Measurements from ENCODE around the gene FZD8.

FZD8 gene

GRCh38 chr10:35640951-35641675 lies 983 bp downstream of the FZD8 start:
- H3K79me2 ChIP-seq (ENCODE audit: low read length) = no peaks in the 10 kb centered on the region
- TF ChIP-seq EZH2phosphoT487 (IDR thresholded peaks at IDR 0.05; ENCODE audit: low read length) (no peak), EZH2 (optimal IDR thresholded peaks at IDR 0.05; ENCODE audit: low read depth, low read length) (no peak)
- TF ChIP-seq, protein P1, sequence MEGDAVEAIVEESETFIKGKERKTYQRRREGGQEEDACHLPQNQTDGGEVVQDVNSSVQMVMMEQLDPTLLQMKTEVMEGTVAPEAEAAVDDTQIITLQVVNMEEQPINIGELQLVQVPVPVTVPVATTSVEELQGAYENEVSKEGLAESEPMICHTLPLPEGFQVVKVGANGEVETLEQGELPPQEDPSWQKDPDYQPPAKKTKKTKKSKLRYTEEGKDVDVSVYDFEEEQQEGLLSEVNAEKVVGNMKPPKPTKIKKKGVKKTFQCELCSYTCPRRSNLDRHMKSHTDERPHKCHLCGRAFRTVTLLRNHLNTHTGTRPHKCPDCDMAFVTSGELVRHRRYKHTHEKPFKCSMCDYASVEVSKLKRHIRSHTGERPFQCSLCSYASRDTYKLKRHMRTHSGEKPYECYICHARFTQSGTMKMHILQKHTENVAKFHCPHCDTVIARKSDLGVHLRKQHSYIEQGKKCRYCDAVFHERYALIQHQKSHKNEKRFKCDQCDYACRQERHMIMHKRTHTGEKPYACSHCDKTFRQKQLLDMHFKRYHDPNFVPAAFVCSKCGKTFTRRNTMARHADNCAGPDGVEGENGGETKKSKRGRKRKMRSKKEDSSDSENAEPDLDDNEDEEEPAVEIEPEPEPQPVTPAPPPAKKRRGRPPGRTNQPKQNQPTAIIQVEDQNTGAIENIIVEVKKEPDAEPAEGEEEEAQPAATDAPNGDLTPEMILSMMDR (IDR thresholded peaks at IDR 0.05; ENCODE audit: low read length) = no peak
- H3F3A ChIP-seq (ENCODE audit: insufficient read depth, low read length) = peaks cover 18% of the 10 kb centered on the region
- H4K20me1 ChIP-seq (ENCODE audit: insufficient read depth, low read length) = no peaks in the 10 kb centered on the region
- peak overlapping the region; percentile 34; the same call in 1 of the 2 replicates for H3K27ac ChIP-seq (ENCODE audit: low read length)
- H3K4me2 ChIP-seq (ENCODE audit: low read depth, low read length) = peak overlapping the region; percentile 100
- H3K9me3 ChIP-seq (replicated peaks; ENCODE audit: insufficient read depth, low read length) = no peaks in the 10 kb centered on the region
- peak; percentile 88 for DNase-seq
- H3K27me3 ChIP-seq (replicated peaks; ENCODE audit: insufficient read depth, low read length) = no peaks in the 10 kb centered on the region
- H3K4me1 ChIP-seq (ENCODE audit: low read length) = 0 out of 2 replicates have a peak, but pooled peaks cover 4% of the 10 kb centered on the region
- H3K4me3 ChIP-seq (ENCODE audit: low read length) = peak overlapping the region; percentile 81
- H2AFZ ChIP-seq (ENCODE audit: low read length) = peak overlapping the region; percentile 97
- H3K9ac ChIP-seq (ENCODE audit: low read length) = peak overlapping the region; percentile 54; the same call in 1 of the 2 replicates
- no peaks in the 10 kb centered on the region for H3K9me2 ChIP-seq (replicated peaks; ENCODE audit: insufficient read depth, low read length)
- H3K36me3 ChIP-seq (replicated peaks; ENCODE audit: insufficient read depth, low read length) = no peaks in the 10 kb centered on the region

- Histone ChIP-seq H3K9me2 (replicated peaks; ENCODE audit: insufficient read depth, low read length) (no peaks in the 10 kb centered on the region), H3K27ac (ENCODE audit: low read length) (no peak overlapping the region), H3K9me3 (replicated peaks; ENCODE audit: insufficient read depth, low read length) (no peaks in the 10 kb centered on the region), H2AFZ (ENCODE audit: low read length) (no peak overlapping the region), H3F3A (ENCODE audit: insufficient read depth, low read length) (peaks cover 18% of the 10 kb centered on the region), H4K20me1 (ENCODE audit: insufficient read depth, low read length) (no peaks in the 10 kb centered on the region), H3K4me3 (ENCODE audit: low read length) (peak overlapping the region; percentile 48; the same call in 1 of the 2 replicates), H3K36me3 (replicated peaks; ENCODE audit: insufficient read depth, low read length) (no peaks in the 10 kb centered on the region), H3K4me1 (ENCODE audit: low read length) (0 out of 2 replicates have a peak, but pooled peaks cover 4% of the 10 kb centered on the region), H3K9ac (ENCODE audit: low read length) (no peak overlapping the region), H3K27me3 (replicated peaks; ENCODE audit: insufficient read depth, low read length) (no peaks in the 10 kb centered on the region), H3K79me2 (ENCODE audit: low read length) (no peaks in the 10 kb centered on the region), H3K4me2 (ENCODE audit: low read depth, low read length) (peak overlapping the region; percentile 72; the same call in 1 of the 2 replicates)
- DNase-seq = peak; percentile 69
- TF ChIP-seq EZH2phosphoT487 (IDR thresholded peaks at IDR 0.05; ENCODE audit: low read length) (no peak), EZH2 (optimal IDR thresholded peaks at IDR 0.05; ENCODE audit: low read depth, low read length) (no peak)
- TF ChIP-seq, protein P1 (IDR thresholded peaks at IDR 0.05; ENCODE audit: low read length) = peak; percentile 35
Measured at GRCh38 chr10:35640474-35640873, 1.6 kb downstream of the FZD8 start.

DNA sequence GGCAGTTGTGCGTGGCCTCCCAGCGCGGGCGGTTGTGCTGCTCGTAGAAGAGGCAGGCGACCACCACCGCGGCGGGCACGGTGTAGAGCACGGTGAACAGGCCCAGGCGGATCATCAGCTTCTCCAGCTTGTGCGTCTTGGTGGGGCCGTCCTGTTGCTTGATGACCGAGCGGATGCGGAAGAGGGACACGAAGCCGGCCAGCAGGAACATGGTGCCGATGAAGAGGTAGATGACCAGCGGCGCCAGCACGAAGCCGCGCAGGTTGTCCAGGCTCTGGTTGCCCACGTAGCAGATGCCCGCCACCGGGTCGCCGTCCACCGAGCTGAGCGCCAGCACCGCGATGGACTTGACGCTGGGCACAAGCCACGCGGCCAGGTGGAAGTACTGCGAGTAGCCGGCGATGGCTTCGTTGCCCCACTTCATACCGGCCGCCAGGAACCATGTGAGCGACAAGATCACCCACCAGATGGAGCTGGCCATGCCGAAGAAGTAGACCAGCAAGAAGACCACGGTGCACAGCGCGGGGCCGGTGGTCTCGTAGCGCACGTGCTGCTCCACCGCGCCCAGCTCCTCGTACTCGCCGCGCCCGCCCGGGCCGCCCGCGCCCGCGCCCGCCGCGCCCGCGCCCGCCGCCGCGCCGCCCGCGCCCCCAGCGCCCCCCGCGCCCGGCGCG lies 2.2 kb downstream of the FZD8 start:
- Histone ChIP-seq H3K27me3 (replicated peaks; ENCODE audit: insufficient read depth, low read length) (no peaks in the 10 kb centered on the region), H3K4me1 (ENCODE audit: low read length) (0 out of 2 replicates have a peak, but pooled peaks cover 4% of the 10 kb centered on the region)

More for the DNA sequence above, 2.2 kb downstream of the FZD8 start:
- DNase-seq = no peak
- no peak overlapping the region for H2AFZ ChIP-seq (ENCODE audit: low read length)
- H3K9ac ChIP-seq (ENCODE audit: low read length) = no peak overlapping the region
- H3F3A ChIP-seq (ENCODE audit: insufficient read depth, low read length) = peaks cover 18% of the 10 kb centered on the region
- H3K27ac ChIP-seq (ENCODE audit: low read length) = no peak overlapping the region
- no peaks in the 10 kb centered on the region for H3K36me3 ChIP-seq (replicated peaks; ENCODE audit: insufficient read depth, low read length)
- H4K20me1 ChIP-seq (ENCODE audit: insufficient read depth, low read length) = no peaks in the 10 kb centered on the region
- H3K9me2 ChIP-seq (replicated peaks; ENCODE audit: insufficient read depth, low read length) = no peaks in the 10 kb centered on the region
- no peak for TF ChIP-seq EZH2 (optimal IDR thresholded peaks at IDR 0.05; ENCODE audit: low read depth, low read length)
- TF ChIP-seq EZH2phosphoT487 (IDR thresholded peaks at IDR 0.05; ENCODE audit: low read length) = no peak
- TF ChIP-seq, protein P1 (IDR thresholded peaks at IDR 0.05; ENCODE audit: low read length) = no peak
- H3K79me2 ChIP-seq (ENCODE audit: low read length) = no peaks in the 10 kb centered on the region
- H3K4me2 ChIP-seq (ENCODE audit: low read depth, low read length) = no peak overlapping the region
- no peak overlapping the region for H3K4me3 ChIP-seq (ENCODE audit: low read length)
- H3K9me3 ChIP-seq (replicated peaks; ENCODE audit: insufficient read depth, low read length) = no peaks in the 10 kb centered on the region
